EL (cell line): ENCODE measurements around the gene RAMP1.

Experiments used
- DNase-seq: peaks from one replicate; pipeline ENCODE4 v3.0.0-alpha.2; 2016

The RAMP1 gene

GRCh38 chr2:237878321-237879057 lies 19.1 kb downstream of the RAMP1 start:
- DNase-seq: no peak

- DNase-seq: peak; percentile 31
Measured at GRCh38 chr2:237879058-237879430, 19.6 kb downstream of the RAMP1 start.

GRCh38 chr2:237879991-237880560 lies 20.7 kb downstream of the RAMP1 start:
- DNase-seq: no peak

GRCh38 chr2:237882510-237883481 lies 23.4 kb downstream of the RAMP1 start:
- no peak for DNase-seq

GRCh38 chr2:237883951-237884446 lies 24.6 kb downstream of the RAMP1 start:
- no peak for DNase-seq

- DNase-seq: no peak
Measured at GRCh38 chr2:237884681-237885080, 25.3 kb downstream of the RAMP1 start.

GRCh38 chr2:237885111-237885930 lies 25.9 kb downstream of the RAMP1 start:
- DNase-seq: no peak

- no peak for DNase-seq
Measured at GRCh38 chr2:237885931-237886684, 26.7 kb downstream of the RAMP1 start.

GRCh38 chr2:237886685-237887481 lies 27.5 kb downstream of the RAMP1 start:
- DNase-seq: no peak

GRCh38 chr2:237888389-237888788 lies 29.0 kb downstream of the RAMP1 start:
- DNase-seq: peak; percentile 75

GRCh38 chr2:237889016-237889415 lies 29.6 kb downstream of the RAMP1 start:
- no peak for DNase-seq

GRCh38 chr2:237889811-237890210 lies 30.4 kb downstream of the RAMP1 start:
- no peak for DNase-seq

GRCh38 chr2:237892478-237892877 lies 33.1 kb downstream of the RAMP1 start:
- DNase-seq: no peak

- DNase-seq: no peak
Measured at GRCh38 chr2:237892984-237893595, 33.7 kb downstream of the RAMP1 start.

- DNase-seq: no peak
Measured at GRCh38 chr2:237894396-237894979, 35.1 kb downstream of the RAMP1 start.

GRCh38 chr2:237894986-237895543 lies 35.6 kb downstream of the RAMP1 start:
- no peak for DNase-seq

GRCh38 chr2:237895544-237896506 lies 36.4 kb downstream of the RAMP1 start:
- no peak for DNase-seq

- DNase-seq: peak; percentile 20
Measured at GRCh38 chr2:237896507-237896892, 37.1 kb downstream of the RAMP1 start.
